BLaER1 treated with 17β-estradiol and CSF1 and Interleukin-3, amounts not matched to agents 10 nM and 100 nM (cell line): Measurements from ENCODE around the gene KIAA0232.

ENCODE experiments used
- H3K27ac ChIP-seq, 11 experiments: shearing (Covaris generic); formaldehyde crosslinking; 2 replicates each; pipeline ENCODE4 v1.8.1; 2022
- H3K27me3 ChIP-seq, 11 experiments: shearing (Covaris generic); formaldehyde crosslinking; 2 replicates each; pipeline ENCODE4 v1.8.1; 2022
- H3K36me3 ChIP-seq, 11 experiments: shearing (Covaris generic); formaldehyde crosslinking; 2 replicates each; pipeline ENCODE4 v1.8.1; 2022
- H3K4me1 ChIP-seq, 10 experiments: shearing (Covaris generic); formaldehyde crosslinking; 2 replicates each; pipeline ENCODE4 v1.8.1; 2022
- H3K4me2 ChIP-seq, 11 experiments: shearing (Covaris generic); formaldehyde crosslinking; 2 replicates each; pipeline ENCODE4 v1.8.1; 2022
- H3K4me3 ChIP-seq, 10 experiments: shearing (Covaris generic); formaldehyde crosslinking; 2 replicates each; pipeline ENCODE4 v1.8.1; 2022
- H3K9ac ChIP-seq, 11 experiments: shearing (Covaris generic); formaldehyde crosslinking; 2 replicates each; pipeline ENCODE4 v1.8.1; 2022
- H3K9me3 ChIP-seq, 11 experiments: shearing (Covaris generic); formaldehyde crosslinking; replicated peaks in 1 of 11; 2 replicates each; pipeline ENCODE4 v1.8.1; 2022
- H4K20me1 ChIP-seq, 11 experiments: shearing (Covaris generic); formaldehyde crosslinking; 2 replicates each; pipeline ENCODE4 v1.8.1; 2022
- Cebpa-rat ChIP-seq, 11 experiments: shearing (Covaris generic); IDR thresholded peaks; 2 replicates each; pipeline ENCODE4 v1.8.1; 2022

KIAA0232 gene

DNA sequence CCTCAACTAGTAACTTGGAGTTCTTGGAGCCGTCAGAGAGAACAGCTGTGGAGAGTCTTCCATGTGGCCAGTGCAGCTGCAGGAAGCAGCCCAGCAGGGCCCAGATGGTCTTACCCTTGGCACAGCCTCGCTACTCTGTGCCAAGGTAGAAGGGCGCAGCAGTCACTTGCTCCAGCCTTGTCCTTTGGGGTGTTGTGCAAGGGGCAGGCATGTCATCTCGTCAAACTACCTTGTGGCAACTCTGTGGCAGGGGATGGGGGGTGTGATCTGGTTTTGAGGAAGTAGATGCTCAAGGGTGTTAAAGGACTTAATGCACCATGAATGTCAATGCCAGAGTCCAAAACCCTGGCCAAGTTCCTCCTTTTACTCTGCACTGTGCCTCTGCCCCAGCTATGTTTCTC, 92.9 kb downstream of the KIAA0232 start:
- Histone ChIP-seq H3K36me3 (peaks cover 76 to 97% (median 87%) of the 10 kb centered on the region in 11 experiments), H3K4me2 (peak overlapping the region; percentile 19 to 80 (median 70); a peak in 19 of 22 replicates), H3K27ac (peak overlapping the region in 9 of 11 experiments; percentile 34 to 79 (median 64); a peak in 17 of 22 replicates), H3K9me3 (peaks cover 0 to 10% (median 0%) of the 10 kb centered on the region in 11 experiments; a peak in 2 of 22 replicates), H3K27me3 (no peaks in the 10 kb centered on the region), H3K4me3 (no peak overlapping the region), H3K9ac (peak overlapping the region in 8 of 11 experiments; percentile 42 to 59 (median 46); a peak in 12 of 22 replicates), H3K4me1 (peaks cover 16 to 43% (median 33%) of the 10 kb centered on the region in 10 experiments), H4K20me1 (peaks cover 3 to 62% (median 42%) of the 10 kb centered on the region in 11 experiments; a peak in 19 of 22 replicates)
- TF ChIP-seq Cebpa-rat (IDR thresholded peaks at IDR 0.05): peak in 10 of 11 experiments; percentile 12 to 92 (median 86); a peak in 16 of 22 replicates

- H3K4me3 ChIP-seq: no peak overlapping the region
- H3K27me3 ChIP-seq: no peaks in the 10 kb centered on the region
- peak overlapping the region in 6 of 11 experiments; percentile 58 to 80 (median 74); a peak in 11 of 22 replicates for H3K4me2 ChIP-seq
- TF ChIP-seq Cebpa-rat (IDR thresholded peaks at IDR 0.05): no peak
- H3K4me1 ChIP-seq: peaks cover 16 to 35% (median 31%) of the 10 kb centered on the region in 10 experiments
- H3K27ac ChIP-seq: peak overlapping the region in 10 of 11 experiments; percentile 1 to 79 (median 63); a peak in 14 of 22 replicates
- peaks cover 81 to 97% (median 92%) of the 10 kb centered on the region in 11 experiments for H3K36me3 ChIP-seq
- H4K20me1 ChIP-seq: peaks cover 3 to 56% (median 35%) of the 10 kb centered on the region in 11 experiments; a peak in 19 of 22 replicates
- peaks cover 0 to 10% (median 0%) of the 10 kb centered on the region in 11 experiments; a peak in 2 of 22 replicates for H3K9me3 ChIP-seq
- peak overlapping the region in 1 of 11 experiments; percentile 14; a peak in 4 of 22 replicates for H3K9ac ChIP-seq
Measured at GRCh38 chr4:6876440-6876839, 93.9 kb downstream of the KIAA0232 start.

DNA sequence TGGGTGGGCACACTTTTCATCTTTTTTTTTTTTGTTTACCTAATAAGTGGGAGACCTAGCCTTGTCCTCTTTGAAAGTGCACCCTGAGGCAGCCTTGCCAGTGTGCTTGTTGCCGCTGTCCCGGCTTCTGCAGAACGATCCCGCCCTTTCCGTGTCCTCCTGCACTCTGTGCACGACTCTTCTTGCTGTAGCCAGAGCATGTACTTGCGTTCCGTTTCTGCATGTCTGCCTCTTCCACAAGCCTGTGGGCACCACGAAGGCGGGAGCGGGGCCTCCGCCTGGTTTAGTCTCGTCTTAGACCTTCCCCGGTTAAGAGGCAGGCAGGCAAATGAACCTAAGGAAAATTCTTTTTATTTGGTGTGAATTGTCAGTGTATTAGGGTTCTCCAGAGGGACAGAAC, 94.5 kb downstream of the KIAA0232 start:
- TF ChIP-seq Cebpa-rat (IDR thresholded peaks at IDR 0.05): no peak
- H3K27me3 ChIP-seq: no peaks in the 10 kb centered on the region
- H3K9ac ChIP-seq: no peak overlapping the region; a peak in 1 of 22 replicates
- peaks cover 16 to 35% (median 31%) of the 10 kb centered on the region in 10 experiments for H3K4me1 ChIP-seq
- H4K20me1 ChIP-seq: peaks cover 3 to 50% (median 35%) of the 10 kb centered on the region in 11 experiments; a peak in 19 of 22 replicates
- H3K36me3 ChIP-seq: peaks cover 81 to 97% (median 92%) of the 10 kb centered on the region in 11 experiments
- peak overlapping the region in 7 of 11 experiments; percentile 1 to 79 (median 71); a peak in 9 of 22 replicates for H3K27ac ChIP-seq
- no peak overlapping the region for H3K4me3 ChIP-seq
- H3K4me2 ChIP-seq: peak overlapping the region in 5 of 11 experiments; percentile 70 to 80 (median 74); a peak in 9 of 22 replicates
- peaks cover 0 to 10% (median 0%) of the 10 kb centered on the region in 11 experiments; a peak in 2 of 22 replicates for H3K9me3 ChIP-seq

DNA sequence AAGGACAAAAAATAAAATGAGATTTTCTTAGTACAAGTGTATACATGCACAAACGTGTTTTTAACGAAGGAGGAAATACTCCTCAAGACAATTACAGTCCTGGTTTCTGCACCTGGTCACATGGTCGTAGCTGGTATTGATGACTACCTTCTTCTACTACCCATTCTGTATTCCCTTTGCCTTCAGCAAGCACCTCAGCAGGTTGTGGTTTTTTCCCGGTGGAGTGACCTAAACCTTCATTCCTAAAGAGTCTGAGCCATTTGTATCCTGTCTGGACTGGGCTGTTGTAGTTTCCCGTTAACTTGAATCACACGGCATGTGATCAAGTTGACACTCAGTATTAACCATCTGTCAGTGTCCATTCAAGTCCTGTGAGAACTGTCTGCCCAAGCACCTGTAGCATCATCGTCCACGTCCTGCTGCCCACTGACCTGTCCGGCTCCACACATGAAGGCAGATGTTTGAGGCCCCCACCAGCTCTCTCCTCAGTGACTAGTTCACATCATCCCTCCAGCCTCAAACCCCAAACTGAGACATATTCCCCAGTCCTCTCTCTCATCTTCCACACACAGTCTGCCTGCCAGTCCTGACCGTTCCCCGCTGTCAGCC, 96.0 kb downstream of the KIAA0232 start:
- peaks cover 0 to 10% (median 0%) of the 10 kb centered on the region in 11 experiments; a peak in 2 of 22 replicates for H3K9me3 ChIP-seq

DNA sequence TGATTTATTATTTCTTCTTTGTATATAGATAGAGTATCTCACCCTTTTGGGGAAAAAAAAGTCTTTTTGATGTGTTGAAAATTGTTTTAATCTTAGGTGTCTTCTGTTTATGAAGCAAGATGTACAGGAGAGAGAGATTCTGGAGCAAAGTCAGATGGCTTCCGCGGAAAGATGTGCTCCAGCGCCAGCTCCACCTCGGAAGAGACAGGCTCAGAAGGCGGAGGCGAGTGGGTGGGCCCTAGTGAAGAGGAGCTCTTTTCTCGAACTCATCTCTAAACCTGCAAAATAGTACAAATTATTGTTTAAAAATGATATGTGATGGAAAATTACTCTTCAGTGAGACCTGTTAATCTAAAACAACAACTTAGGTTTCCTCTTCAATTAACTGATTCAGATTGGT, 98.2 kb downstream of the KIAA0232 start:
- no peak overlapping the region for H3K9ac ChIP-seq
- peaks cover 0 to 27% (median 4%) of the 10 kb centered on the region in 11 experiments; a peak in 7 of 22 replicates for H4K20me1 ChIP-seq
- H3K27ac ChIP-seq: no peak overlapping the region
- H3K4me3 ChIP-seq: no peak overlapping the region
- H3K4me2 ChIP-seq: no peak overlapping the region
- TF ChIP-seq Cebpa-rat (IDR thresholded peaks at IDR 0.05): no peak
- H3K27me3 ChIP-seq: no peaks in the 10 kb centered on the region
- peaks cover 21 to 39% (median 31%) of the 10 kb centered on the region in 10 experiments for H3K4me1 ChIP-seq
- peaks cover 74 to 87% (median 78%) of the 10 kb centered on the region in 11 experiments for H3K36me3 ChIP-seq
- peaks cover 0 to 10% (median 0%) of the 10 kb centered on the region in 11 experiments; a peak in 2 of 22 replicates for H3K9me3 ChIP-seq

More for the DNA sequence above, 96.0 kb downstream of the KIAA0232 start:
- Histone ChIP-seq H3K4me3 (no peak overlapping the region), H3K36me3 (peaks cover 83 to 97% (median 92%) of the 10 kb centered on the region in 11 experiments), H3K27me3 (no peaks in the 10 kb centered on the region), H3K27ac (0 out of 22 replicates have a peak overlapping the region, but pooled peaks of 1 of the 11 experiments have one; percentile 4), H3K4me1 (peaks cover 16 to 37% (median 31%) of the 10 kb centered on the region in 10 experiments), H3K9ac (peak overlapping the region in 1 of 11 experiments; percentile 18; a peak in 1 of 22 replicates), H4K20me1 (peaks cover 0 to 48% (median 24%) of the 10 kb centered on the region in 11 experiments; a peak in 16 of 22 replicates), H3K4me2 (no peak overlapping the region)
- TF ChIP-seq Cebpa-rat (IDR thresholded peaks at IDR 0.05): no peak

GRCh38 chr4:6881908-6882307, 99.4 kb downstream of the KIAA0232 start:
- no peaks in the 10 kb centered on the region for H3K27me3 ChIP-seq
- H4K20me1 ChIP-seq: peaks cover 0 to 17% (median 0%) of the 10 kb centered on the region in 11 experiments; a peak in 4 of 22 replicates
- no peak overlapping the region for H3K27ac ChIP-seq
- no peak overlapping the region for H3K4me3 ChIP-seq
- peaks cover 63 to 75% (median 66%) of the 10 kb centered on the region in 11 experiments for H3K36me3 ChIP-seq
- peaks cover 0 to 7% (median 0%) of the 10 kb centered on the region in 11 experiments; a peak in 2 of 22 replicates for H3K9me3 ChIP-seq
- no peak for TF ChIP-seq Cebpa-rat (IDR thresholded peaks at IDR 0.05)
- H3K4me1 ChIP-seq: peaks cover 29 to 39% (median 31%) of the 10 kb centered on the region in 10 experiments
- H3K4me2 ChIP-seq: no peak overlapping the region
- H3K9ac ChIP-seq: no peak overlapping the region

DNA sequence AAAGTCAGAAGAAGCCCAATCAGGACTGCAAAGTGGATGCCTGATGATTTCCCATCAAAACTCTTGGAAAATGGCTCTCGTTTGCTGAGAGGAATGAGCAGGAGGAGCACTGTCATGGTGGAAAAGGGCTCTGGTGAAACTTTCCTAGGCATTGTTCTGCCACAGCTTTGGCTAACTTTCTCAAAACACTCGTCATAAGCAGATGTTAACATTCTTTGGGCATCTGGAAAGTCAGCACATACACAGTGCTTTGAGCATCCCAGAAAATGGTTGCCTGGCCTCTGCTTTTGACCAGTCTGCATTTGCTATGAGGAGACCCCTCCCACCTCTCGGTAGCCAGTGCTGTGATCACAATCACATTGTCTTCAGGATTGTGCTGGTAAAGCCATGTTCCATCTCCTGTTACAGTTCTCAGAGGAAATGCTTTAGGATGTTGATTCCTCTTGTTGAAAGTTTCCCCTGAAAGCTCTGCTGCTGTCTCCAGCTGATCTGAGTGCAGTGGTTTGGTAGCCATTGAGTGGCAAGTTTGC, 101.9 kb downstream of the KIAA0232 start:
- H3K9me3 ChIP-seq: peaks cover 6 to 15% (median 14%) of the 10 kb centered on the region in 11 experiments
- H3K36me3 ChIP-seq: peaks cover 38 to 58% (median 49%) of the 10 kb centered on the region in 11 experiments
- peak overlapping the region; percentile 36 to 96 (median 86); a peak in 20 of 22 replicates for H3K4me2 ChIP-seq
- H3K27me3 ChIP-seq: no peaks in the 10 kb centered on the region
- peak overlapping the region in 2 of 11 experiments; percentile 19 to 69; a peak in 4 of 22 replicates for H3K9ac ChIP-seq
- H3K27ac ChIP-seq: peak overlapping the region in 10 of 11 experiments; percentile 21 to 84 (median 80); a peak in 17 of 22 replicates
- peaks cover 0 to 10% (median 0%) of the 10 kb centered on the region in 11 experiments; a peak in 3 of 22 replicates for H4K20me1 ChIP-seq
- no peak overlapping the region for H3K4me3 ChIP-seq
- H3K4me1 ChIP-seq: peaks cover 48 to 61% (median 54%) of the 10 kb centered on the region in 10 experiments
- TF ChIP-seq Cebpa-rat (IDR thresholded peaks at IDR 0.05): no peak

DNA sequence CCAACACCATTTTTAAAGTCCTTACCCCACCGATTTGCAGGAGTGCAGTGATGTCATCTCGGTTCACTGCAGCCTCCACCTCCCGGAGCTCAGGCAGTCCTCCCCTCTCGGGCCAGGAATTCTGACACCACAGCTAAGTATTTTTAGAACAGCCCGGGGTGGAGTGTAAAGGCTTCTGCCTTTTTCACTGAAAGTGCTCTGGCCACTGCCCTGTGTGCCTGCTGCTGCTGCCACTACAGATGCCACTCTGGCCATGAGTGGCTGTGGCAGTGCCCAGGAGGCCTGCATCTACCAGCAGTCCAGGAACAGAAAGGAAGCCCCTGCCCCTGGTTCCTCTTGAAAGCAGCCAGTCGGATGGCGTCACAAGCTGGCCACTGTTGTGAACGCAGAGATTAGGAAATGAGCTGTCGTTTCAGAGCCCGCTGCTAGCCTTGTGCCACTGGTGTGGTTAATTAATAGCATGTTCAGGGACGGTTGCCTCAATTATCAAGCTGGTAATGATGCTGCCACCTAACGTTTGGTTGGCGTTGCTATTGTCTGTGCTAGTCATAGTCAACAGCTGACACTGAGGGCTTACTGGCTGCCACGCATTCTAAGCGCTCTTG, 103.5 kb downstream of the KIAA0232 start:
- Histone ChIP-seq H3K4me1 (peaks cover 61 to 78% (median 70%) of the 10 kb centered on the region in 10 experiments), H3K9me3 (peaks cover 22 to 32% (median 31%) of the 10 kb centered on the region in 11 experiments), H3K9ac (peak overlapping the region; percentile 35 to 72 (median 66); a peak in 21 of 22 replicates), H4K20me1 (peaks cover 0 to 7% (median 0%) of the 10 kb centered on the region in 11 experiments; a peak in 2 of 22 replicates), H3K36me3 (peaks cover 26 to 52% (median 45%) of the 10 kb centered on the region in 11 experiments), H3K4me2 (peak overlapping the region; percentile 67 to 96 (median 86)), H3K4me3 (peak overlapping the region in 4 of 10 experiments; percentile 13 to 42 (median 30); a peak in 4 of 20 replicates), H3K27ac (peak overlapping the region; percentile 31 to 84 (median 79); a peak in 21 of 22 replicates), H3K27me3 (no peaks in the 10 kb centered on the region)
- TF ChIP-seq Cebpa-rat (IDR thresholded peaks at IDR 0.05): peak in 8 of 11 experiments; percentile 29 to 77 (median 59); a peak in 11 of 22 replicates
